ENCODE data around the gene SEMA6D.
"Not testable (repeated sequence)": the region's sequence is repeated elsewhere in the genome, so short reads cannot be mapped to it uniquely, and the experiment has no call there.

Gene SEMA6D

GRCh38 chr15:47718497-47719437 is 1.5 kb downstream of the SEMA6D start:
- no peak for DNase-seq (ENCODE audit: low read depth in 2 of 2)

- no peak for DNase-seq (ENCODE audit: low read depth in 2 of 2)
Observed at GRCh38 chr15:47719730-47720129, 2.4 kb downstream of the SEMA6D start.

GRCh38 chr15:47720555-47720954 is 3.2 kb downstream of the SEMA6D start:
- DNase-seq (ENCODE audit: low read depth in 2 of 2) = no peak

GRCh38 chr15:47721676-47722075 is 4.4 kb downstream of the SEMA6D start:
- DNase-seq (ENCODE audit: low read depth in 2 of 2) = no peak

GRCh38 chr15:47724346-47724745 is 7.0 kb downstream of the SEMA6D start:
- no peak for DNase-seq (ENCODE audit: low read depth in 2 of 2)

- DNase-seq (ENCODE audit: low read depth in 2 of 2) = no peak
Observed at GRCh38 chr15:47725051-47725450, 7.7 kb downstream of the SEMA6D start.

- DNase-seq (ENCODE audit: low read depth in 2 of 2) = no peak
Observed at GRCh38 chr15:47725906-47726305, 8.6 kb downstream of the SEMA6D start.

GRCh38 chr15:47726399-47726823 is 9.1 kb downstream of the SEMA6D start:
- DNase-seq (ENCODE audit: low read depth in 2 of 2) = no peak

GRCh38 chr15:47727137-47727536 is 9.8 kb downstream of the SEMA6D start:
- DNase-seq (ENCODE audit: low read depth in 2 of 2) = no peak

- DNase-seq (ENCODE audit: low read depth in 2 of 2) = no peak
Observed at GRCh38 chr15:47727676-47728075, 10.4 kb downstream of the SEMA6D start.

- DNase-seq (ENCODE audit: low read depth in 2 of 2) = no peak
Observed at GRCh38 chr15:47728426-47728825, 11.1 kb downstream of the SEMA6D start.

- DNase-seq (ENCODE audit: low read depth in 2 of 2) = no peak
Observed at GRCh38 chr15:47728886-47729285, 11.6 kb downstream of the SEMA6D start.

- no peak for DNase-seq (ENCODE audit: low read depth in 2 of 2)
Observed at GRCh38 chr15:47731230-47731629, 13.9 kb downstream of the SEMA6D start.

- DNase-seq (ENCODE audit: low read depth in 2 of 2) = no peak
Observed at GRCh38 chr15:47732248-47732647, 14.9 kb downstream of the SEMA6D start.

- no peak for DNase-seq (ENCODE audit: low read depth in 2 of 2)
Observed at GRCh38 chr15:47733085-47733484, 15.8 kb downstream of the SEMA6D start.

- DNase-seq (ENCODE audit: low read depth in 2 of 2) = no peak
Observed at GRCh38 chr15:47736143-47736786, 19.0 kb downstream of the SEMA6D start.

- no peak for DNase-seq (ENCODE audit: low read depth in 2 of 2)
Observed at GRCh38 chr15:47737477-47737876, 20.2 kb downstream of the SEMA6D start.

- not testable (repeated sequence) for DNase-seq (ENCODE audit: low read depth in 2 of 2)
Observed at GRCh38 chr15:47738144-47738825, 21.0 kb downstream of the SEMA6D start.

GRCh38 chr15:47741082-47741481 is 23.8 kb downstream of the SEMA6D start:
- DNase-seq (ENCODE audit: low read depth in 2 of 2) = no peak

GRCh38 chr15:47741907-47742306 is 24.6 kb downstream of the SEMA6D start:
- DNase-seq (ENCODE audit: low read depth in 2 of 2) = no peak

GRCh38 chr15:47742334-47742733 is 25.0 kb downstream of the SEMA6D start:
- no peak for DNase-seq (ENCODE audit: low read depth in 2 of 2)

- no peak for DNase-seq (ENCODE audit: low read depth in 2 of 2)
Observed at GRCh38 chr15:47742742-47743141, 25.4 kb downstream of the SEMA6D start.
